HG03457 (cell line): ENCODE data around the gene ABCG1.
"Not testable (repeated sequence)": the region's sequence is repeated elsewhere in the genome, so short reads cannot be mapped to it uniquely, and the experiment has no call there.

ENCODE experiments used
- ATAC-seq: cut with Tn5 transposase; IDR thresholded peaks from one replicate; pipeline ENCODE4 v1.9.1; 2021; ENCODE audit warnings: moderate number of reproducible peaks; ENCODE audit not compliant: unreplicated experiment

The ABCG1 gene

DNA sequence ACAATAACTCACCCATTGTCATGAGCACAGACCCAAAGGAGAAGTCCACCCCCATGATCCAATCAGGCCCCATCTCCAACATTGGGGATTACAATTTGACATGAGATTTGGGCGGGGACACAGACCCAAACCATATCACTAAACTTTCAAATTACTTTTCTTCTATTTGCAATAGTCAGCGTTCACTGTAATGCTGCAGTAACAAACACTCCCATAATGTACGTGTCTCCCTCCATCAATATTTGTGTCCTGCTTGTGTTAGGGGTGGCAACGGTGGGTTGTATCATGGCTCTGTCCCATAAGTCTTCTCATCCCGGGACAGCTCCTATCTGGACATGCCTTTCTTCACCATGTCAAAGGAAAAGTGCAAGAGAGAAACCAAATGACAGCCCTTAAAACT is 70.0 kb downstream of the ABCG1 start:
- ATAC-seq = no peak

DNA sequence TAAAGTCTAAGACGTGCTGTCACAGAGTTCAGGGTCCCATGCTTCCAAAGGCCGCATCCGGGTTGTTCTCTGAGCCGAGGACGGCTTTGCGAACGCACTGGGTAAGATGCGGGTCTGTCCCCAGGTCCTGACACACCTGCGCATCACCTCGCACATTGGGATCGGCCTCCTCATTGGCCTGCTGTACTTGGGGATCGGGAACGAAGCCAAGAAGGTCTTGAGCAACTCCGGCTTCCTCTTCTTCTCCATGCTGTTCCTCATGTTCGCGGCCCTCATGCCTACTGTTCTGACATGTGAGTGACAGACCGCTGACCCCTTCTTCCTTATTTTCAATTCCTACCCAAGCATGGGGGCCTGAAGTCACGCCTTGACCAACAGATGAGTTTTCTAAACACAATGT is 71.0 kb downstream of the ABCG1 start:
- ATAC-seq = no peak

DNA sequence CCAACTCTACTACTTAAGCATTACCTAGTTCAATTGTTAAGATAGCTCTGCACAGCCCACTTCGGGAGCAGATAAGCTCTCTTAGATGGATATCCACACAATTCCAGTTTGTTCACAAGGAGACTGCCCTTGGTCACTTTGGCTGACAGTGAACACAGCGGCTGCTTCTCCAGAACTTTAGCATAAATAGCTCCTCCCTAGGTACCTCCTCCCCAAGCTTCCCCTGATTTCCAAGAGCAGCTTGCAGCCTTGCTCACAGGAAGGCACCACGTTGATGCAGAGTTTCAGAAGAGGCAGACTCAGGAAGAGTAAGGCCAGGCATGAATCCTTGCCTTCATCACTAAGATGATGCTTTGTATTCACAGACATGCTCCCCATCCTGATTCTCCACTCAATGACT is 71.6 kb downstream of the ABCG1 start:
- ATAC-seq = no peak

DNA sequence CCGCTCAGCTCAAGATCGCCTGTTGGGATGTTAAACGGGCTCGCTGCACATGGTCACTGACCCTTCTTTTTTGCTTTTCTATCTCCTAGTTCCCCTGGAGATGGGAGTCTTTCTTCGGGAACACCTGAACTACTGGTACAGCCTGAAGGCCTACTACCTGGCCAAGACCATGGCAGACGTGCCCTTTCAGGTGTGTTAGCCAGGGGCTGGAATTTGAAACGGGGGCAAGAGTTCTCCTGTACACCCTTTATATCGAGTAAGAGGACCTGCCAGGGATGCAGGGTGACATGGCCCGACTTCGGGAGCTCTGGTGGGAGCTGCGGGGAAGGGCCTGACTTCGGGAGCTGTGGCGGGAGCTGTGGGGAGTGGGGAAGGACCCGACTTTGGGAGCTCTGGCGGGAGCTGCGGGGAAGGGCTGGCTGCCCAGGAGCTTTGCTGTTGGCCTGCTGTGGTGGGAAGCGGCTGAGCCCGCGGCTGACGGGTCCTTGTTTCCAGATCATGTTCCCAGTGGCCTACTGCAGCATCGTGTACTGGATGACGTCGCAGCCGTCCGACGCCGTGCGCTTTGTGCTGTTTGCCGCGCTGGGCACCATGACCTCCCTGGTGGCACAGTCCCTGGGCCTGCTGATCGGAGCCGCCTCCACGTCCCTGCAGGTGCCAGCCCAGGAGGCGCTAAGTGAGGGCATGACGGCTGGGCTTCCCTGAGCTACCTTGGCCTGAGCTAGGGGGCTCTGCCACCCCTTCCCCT is 72.2 kb downstream of the ABCG1 start:
- no peak for ATAC-seq

DNA sequence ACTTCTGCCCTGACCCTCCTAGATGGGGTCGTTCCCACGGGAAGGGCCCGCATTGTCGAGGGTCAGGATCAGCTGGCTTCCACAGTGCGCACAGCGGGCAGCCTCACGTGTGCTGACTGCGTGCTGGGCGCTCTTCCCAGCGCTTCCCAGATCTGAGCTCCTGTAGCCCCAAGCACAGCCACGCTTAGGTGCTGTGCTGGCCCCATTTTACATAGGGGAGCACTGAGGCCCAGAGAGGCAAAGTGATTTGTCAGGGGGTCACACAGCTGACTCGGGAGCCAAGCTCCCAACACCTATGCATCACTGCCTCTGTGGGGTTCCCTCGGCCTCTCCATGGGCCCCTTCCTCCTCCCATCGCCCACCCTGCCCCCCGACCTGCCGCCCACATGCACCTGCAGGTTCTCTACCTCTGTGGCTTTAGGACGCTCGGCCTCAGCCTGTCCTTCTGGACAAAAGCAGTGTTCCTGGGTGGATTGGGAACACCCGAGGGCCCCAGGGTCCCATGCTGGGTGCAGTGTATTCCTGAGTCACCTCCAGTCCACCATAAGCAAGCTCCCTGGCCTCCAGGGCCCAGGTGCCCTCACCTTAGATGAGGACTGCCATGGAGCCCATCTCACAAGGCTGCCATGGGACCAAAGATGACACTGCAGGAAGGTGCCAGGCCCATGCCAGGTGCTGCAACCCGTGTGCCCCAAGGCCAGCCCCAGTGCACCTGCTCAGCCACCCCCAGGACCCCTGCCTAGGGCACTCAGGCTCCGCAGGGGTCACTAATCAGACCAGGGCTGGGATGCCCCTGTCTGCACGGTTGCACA is 73.0 kb downstream of the ABCG1 start:
- no peak for ATAC-seq

DNA sequence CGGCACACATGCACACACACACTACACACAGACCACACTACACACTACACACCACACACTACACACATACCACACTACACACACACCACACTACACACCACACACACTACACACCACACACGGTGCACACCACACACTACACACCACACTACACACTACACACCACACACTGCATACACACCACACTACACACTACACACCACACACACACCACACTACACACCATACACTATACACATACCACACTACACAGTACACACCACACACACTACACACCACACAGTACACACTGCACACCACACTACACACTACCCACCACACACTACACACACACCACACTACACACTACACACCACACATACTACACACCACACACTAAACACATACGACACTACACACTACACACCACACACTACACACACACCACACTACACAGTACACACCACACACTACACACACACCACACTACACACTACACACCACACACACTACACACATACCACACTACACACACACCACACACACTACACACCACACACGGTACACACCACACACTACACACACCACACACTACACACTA is 73.7 kb downstream of the ABCG1 start:
- ATAC-seq = not testable (repeated sequence)

DNA sequence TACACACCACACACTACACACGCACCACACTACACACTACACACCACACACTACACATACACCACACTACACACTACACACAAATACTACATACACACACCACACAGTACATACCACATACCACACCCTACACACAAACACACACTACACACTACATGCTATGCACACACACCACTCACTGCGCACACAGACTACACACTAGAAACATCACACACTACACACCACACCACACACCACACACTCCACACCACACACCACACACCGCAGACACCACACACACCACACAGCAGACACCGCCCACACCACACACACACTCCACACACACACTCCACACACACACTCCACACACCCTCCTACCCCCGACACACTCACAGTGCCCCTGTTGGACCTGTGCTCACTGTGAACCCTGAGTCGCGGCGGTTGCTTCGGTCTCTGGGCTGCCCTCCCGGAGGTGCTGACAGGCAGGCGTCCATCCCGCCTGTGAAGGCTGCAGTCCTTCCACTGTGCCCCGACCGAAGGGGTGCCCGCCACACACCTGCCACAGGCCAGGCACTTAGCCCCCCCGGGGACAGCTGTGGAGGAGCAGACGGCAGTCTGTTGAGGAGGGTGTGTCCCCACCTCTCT is 74.8 kb downstream of the ABCG1 start:
- ATAC-seq = no peak

DNA sequence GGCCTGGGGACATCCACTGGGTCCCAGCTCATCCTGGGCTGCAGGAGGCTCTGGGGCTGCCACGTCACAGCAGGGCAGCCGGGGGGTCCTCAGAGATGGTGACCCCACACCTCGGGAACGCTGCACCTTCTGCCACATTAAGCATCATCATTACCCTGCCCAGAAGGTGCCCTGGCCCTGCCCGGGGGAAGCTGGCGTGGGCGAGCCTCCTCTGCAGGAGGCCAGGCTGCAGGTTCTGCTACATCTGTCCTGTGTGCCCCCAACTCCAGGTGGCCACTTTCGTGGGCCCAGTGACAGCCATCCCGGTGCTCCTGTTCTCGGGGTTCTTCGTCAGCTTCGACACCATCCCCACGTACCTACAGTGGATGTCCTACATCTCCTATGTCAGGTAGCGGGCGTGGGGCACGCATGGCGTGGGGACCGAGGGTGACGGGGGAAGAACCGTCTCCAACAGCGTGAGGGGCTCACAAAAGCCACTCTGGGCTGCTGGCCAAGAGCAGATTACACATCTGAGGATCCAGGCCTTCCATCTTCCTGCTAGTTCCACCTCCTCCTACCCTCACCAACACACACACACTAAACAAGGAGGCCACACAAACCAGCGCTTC is 75.4 kb downstream of the ABCG1 start:
- no peak for ATAC-seq

DNA sequence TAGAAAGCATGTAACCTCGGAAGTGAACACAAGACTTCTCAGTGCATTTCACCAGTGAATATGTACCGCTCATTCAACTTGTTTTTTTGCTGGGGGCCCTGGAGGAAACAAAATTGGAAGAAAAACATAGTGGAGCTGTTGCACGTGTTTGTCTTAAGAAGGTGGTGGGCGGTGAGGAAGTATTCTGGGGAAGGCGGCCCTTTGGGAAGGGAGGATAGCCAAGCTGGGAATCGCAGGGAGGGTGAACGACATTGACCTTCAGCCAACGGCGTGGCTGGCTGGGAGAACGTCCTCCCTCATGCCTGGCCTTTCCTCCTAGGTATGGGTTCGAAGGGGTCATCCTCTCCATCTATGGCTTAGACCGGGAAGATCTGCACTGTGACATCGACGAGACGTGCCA is 76.9 kb downstream of the ABCG1 start:
- ATAC-seq = no peak

DNA sequence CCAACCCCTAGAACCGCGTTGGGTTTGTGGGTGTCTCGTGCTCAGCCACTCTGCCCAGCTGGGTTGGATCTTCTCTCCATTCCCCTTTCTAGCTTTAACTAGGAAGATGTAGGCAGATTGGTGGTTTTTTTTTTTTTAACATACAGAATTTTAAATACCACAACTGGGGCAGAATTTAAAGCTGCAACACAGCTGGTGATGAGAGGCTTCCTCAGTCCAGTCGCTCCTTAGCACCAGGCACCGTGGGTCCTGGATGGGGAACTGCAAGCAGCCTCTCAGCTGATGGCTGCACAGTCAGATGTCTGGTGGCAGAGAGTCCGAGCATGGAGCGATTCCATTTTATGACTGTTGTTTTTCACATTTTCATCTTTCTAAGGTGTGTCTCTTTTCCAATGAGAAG is 77.6 kb downstream of the ABCG1 start:
- no peak for ATAC-seq

DNA sequence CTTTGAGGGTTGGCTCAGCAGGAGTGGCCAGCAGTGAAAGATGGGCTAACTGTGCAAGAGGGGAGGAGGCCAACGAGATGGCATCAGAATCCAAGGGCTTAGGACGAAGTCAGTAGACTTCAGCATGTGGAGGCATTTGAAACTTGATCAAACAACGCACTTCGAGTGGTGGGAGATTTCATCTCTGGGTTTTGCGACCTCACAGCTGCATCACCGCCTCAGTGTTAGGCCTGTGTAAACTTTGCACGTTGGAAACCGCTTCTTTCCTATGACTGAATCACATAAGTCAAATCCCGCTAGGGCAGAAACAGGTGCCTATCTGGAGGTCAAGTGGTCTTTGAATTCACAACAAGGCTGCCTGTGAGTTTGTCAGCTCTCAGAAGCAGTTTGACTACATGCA is 78.4 kb downstream of the ABCG1 start:
- ATAC-seq = no peak

DNA sequence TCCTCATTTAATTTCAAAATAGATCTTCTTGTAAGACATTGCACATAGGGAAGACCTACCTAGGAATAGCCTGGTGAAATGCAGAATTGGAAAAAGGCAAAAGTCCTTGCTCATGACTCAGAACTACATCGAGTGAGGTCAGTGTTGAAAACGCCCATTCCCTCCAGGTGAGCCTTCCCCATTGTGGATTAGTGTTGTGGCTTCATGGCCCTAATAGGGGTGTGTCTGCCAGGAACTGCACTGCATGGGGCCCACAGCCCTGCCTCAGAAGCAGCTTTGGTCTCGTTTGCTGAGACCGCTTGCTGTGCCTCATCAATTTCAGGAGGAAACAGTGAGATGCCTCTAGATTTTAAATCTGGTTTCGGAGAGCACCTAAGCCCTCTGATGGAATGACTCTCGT is 79.3 kb downstream of the ABCG1 start:
- no peak for ATAC-seq

DNA sequence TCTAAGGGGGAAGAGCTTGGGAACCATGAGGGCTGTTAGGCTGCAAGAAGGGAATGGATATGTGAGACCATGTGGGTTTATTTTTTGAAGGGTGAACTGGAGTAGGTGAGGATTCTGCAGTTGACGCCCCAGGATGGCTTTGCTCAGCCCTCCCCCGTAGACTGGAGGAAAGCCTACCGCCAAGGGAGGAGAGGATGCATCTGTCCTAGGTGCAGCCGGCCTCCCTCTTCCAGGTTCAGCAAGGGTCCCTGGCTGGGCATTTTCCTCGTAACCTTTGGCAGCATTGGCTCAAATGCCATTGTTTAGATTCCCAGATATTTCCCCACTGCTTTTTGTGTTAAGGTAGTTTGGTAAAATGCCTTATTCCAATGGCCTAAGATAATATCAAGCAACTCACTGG is 79.7 kb downstream of the ABCG1 start:
- no peak for ATAC-seq

DNA sequence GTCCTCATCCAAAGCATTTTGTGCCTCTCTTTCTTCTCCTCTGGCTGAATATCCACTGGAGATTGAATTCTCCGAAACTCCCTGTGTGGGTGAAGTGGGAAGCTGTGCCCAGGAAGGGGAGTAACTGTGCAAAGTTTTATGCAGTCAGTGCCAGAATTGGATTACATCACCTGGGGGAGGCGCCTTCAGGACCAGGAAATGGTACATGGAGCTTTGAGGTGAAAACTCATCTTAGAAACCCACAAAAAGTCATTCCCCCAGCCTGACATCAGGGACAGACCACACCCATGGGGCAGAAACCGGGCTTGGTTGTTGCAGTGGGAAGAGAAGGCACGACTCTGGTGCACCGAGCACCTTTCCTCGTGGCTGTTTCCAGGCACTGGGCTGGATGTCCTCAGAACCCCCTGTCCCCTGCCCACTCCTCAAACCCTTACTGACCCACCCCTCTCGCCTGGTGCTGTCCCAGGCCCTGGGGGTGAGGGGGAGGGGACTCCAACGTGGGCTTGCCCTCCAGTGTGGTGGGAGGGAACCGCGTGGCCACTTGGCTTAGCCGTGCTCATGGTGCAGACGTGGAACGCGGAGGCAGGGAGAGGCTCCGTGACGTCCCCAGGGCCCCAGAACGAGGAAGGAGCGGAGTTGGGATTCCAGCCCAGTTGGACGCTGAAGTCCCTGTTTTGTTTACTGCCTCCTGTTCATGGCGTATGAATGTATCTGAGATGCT is 80.5 kb downstream of the ABCG1 start:
- no peak for ATAC-seq

DNA sequence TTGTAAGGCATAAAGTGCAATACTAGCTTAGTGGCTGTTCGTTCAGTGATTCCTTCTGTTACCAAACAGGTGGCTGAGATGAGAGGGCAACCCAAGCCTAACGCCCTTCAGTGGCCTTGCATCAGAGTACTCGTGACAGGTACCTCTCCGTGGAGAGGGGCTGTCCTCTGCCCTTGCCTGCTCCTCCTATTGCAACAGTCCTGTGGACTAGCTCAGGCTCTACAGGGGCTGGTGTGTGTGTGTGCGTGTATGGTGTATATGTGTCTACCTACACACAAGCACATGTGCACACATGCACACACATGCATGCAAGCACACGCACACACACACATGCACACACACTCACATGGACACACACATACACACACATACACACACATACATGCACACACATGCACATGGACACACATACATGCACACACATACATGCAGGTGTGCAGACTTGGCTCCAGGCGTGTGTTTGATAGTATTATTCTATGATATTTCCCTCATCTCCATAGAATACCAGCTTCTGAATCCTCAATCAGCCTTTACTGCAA is 81.2 kb downstream of the ABCG1 start:
- ATAC-seq = no peak

DNA sequence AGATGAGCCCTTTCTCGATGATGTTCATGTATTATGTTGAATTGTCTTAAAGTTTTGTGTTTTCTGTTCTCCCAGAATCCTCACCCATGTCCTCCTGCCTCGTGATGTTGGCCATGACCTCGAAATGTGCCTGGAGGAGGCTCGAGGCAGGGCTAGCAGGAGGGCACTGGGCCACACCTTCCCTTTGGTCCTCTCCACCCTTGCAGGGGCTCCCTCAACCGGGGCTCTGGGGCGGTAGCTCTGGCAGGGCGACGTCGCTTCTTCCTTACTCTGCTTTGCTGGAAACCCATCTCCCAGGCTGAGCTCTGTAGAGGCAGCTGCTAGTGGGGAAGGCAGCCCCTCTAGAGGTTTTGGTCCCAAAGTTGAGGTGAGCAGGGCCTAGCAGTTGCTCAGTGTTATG is 82.0 kb downstream of the ABCG1 start:
- ATAC-seq = no peak

DNA sequence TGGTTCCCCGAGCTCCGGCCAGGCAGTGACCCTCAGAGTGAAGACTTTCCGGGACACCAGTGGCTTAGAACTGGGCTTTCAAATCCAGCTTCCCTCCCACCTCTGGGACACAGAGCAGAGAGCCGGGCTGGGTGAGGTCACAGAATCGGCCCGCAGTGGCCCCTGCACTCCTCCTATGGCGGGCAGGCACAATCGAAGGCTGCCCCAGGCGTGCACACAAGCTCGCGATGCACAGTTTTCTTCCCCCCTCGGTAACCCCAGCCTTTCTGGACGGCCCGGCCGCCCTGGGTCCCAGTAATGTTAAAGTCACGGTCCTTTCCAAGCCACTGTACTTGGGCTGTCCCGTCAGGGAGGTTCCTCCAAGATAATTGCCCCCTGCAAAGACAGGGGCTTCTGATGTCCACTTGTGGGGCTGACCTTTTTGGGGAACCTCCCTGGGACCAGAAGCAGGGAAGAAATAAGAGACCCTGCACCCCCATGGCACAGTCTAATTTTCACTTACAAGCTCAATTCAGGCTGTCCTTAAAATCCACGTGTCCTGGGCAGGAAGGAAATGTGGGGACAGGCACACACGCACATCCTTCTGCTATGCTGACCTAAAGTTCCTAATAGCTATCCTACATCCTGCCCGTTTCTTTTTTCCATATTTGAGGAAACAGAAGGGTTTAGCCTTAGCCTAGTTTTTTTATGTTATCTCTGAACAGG is 82.6 kb downstream of the ABCG1 start:
- ATAC-seq = no peak

DNA sequence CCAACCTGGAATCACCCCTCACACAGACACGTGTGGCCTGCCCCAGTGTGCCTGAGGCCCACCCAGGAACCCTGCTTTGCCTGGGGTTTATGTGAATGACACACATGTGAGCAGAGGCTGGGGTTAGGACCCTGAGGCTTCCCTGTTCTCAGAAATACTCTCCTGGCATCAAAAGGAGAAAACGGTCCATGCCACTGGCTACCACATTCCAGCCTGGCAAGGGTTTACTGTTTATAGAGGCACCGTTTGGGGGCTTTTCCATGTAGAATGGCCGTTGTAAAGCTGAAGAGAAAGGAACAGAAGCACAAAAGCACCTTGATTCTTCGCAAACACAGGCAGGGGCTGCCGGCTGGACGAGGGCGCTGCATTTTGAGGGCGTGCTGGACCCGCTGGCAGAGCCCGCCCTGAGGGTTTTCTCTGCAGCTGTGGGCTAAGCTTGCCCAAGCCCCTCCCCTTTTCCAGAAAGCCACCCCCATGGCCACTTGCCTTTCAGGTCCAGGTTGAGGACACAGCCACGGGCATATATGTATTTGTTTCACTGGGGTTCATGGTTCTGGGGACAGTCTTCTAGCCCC is 83.2 kb downstream of the ABCG1 start:
- ATAC-seq = no peak

DNA sequence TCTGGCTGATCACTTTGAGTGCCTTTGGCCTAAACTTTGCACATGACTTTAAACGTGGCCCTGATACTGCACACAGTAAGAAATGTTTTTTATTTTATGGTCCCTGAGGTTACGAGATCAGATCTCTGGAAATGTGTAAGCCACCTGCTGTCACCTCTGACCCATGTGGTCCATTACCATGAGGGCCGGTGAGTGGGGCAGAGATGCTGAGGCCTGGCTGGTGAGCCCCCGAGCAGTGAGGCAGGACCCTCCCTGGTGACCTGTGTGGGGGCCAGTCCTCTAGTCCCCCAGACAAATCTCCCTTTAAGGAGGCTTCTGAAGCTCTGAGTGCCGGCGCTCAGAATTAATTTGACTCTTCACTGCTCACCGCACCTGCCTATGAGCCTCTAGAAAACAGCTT is 83.9 kb downstream of the ABCG1 start:
- no peak for ATAC-seq
